Measurements from ENCODE around the gene THOC6.
A peak's percentile ranks its signal among the peaks of the same experiment; 100 is the strongest.

THOC6 gene

GRCh38 chr16:3023669-3024478, at the start of gene THOC6, which contains the start of gene HCFC1R1:
TSS of gene THOC6 (plus strand) at chr16:3024035. CDS start at chr16:3024327, 292 bp downstream.
TSS of gene HCFC1R1 (minus strand) at chr16:3023942. CDS start at chr16:3023941, 1 bp downstream.
- peak; percentile 88 to 91 for DNase-seq (ENCODE audit: extremely low read depth in 1 of 2, low read depth in 1 of 2)

GRCh38 chr16:2974319-2975056, 49.3 kb upstream of the THOC6 start:
- no peak for DNase-seq (ENCODE audit: extremely low read depth in 1 of 2, low read depth in 1 of 2)

GRCh38 chr16:2975161-2975795, 48.6 kb upstream of the THOC6 start:
- DNase-seq (ENCODE audit: extremely low read depth in 1 of 2, low read depth in 1 of 2) = no peak

DNA sequence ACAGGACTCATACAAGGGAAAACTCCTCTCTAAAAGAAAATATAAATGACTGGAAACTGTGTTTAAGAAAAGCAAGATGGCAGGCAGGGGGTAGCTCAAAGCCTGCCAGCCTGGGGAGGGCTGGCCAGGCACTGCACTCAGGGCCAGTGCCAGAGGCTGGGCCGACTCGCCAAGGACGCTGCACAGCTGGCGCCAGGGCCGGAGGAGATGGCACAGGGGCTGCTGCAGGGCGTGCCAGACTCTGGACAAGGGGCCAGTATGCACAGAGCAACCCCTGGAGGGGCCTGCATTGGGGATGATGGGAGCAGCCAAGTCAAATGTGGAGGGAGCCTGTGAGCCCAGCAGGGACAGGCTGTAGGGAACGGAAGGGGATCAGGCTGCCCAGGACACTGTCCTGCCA, 47.6 kb upstream of the THOC6 start:
- no peak for DNase-seq (ENCODE audit: extremely low read depth in 1 of 2, low read depth in 1 of 2)

- DNase-seq (ENCODE audit: extremely low read depth in 1 of 2, low read depth in 1 of 2) = no peak
Measured at GRCh38 chr16:2976673-2977072, 47.2 kb upstream of the THOC6 start.

DNA sequence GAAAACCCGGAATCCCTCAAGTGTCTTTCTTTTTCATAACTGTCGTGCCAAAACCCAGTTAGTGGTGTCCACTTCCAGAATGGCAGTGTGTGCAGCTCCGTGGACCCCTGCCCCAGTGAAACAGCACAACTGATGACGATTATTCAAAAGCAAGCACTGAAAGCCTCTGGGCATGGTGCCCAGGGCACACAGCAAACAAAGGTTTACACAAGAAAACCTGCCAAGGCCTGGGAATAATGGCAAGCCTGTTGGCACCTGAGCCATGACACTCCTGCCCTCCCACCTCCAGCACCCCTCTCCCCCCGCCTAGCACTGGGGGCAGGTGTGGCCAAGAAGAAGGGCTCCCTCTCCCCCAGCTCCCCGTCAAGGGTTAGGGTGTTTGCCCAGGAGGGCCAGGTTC, 46.4 kb upstream of the THOC6 start:
- DNase-seq (ENCODE audit: extremely low read depth in 1 of 2, low read depth in 1 of 2) = no peak

DNA sequence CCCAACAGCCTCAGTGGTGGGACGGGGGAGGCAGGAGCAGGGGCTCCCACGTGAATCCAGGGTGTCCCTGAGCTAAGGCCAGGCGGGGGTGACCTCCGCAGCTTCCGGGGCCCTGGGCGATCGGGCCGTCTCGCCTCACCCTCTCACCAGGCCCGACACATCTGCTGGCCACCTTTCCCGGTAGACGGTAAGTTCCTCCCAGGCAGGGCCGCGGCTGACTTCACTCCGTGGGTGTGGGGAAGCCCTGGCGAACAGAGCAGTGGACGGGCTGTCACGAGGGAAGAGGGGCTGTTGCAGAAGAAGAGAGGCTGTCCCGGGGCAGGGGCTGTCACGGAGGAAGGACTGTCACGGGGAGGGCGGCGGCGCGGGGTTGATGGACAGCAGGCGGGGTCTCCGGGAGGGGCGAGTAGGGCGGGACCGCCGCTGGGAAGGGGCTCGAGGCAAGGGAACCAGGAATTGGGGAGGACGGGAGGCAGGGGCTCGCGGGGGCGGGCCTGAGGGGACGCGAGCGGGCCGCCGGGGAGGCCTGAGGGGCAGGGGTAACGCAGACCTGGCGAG, 44.1 kb upstream of the THOC6 start:
- DNase-seq (ENCODE audit: extremely low read depth in 1 of 2, low read depth in 1 of 2) = no peak

- DNase-seq (ENCODE audit: extremely low read depth in 1 of 2, low read depth in 1 of 2) = peak; percentile 79 to 93
Measured at GRCh38 chr16:2980227-2981176, 43.3 kb upstream of the THOC6 start, which contains the start of gene PKMYT1. TSS of gene PKMYT1 (minus strand) at chr16:2980446. CDS start at chr16:2979657, 789 bp downstream.

DNA sequence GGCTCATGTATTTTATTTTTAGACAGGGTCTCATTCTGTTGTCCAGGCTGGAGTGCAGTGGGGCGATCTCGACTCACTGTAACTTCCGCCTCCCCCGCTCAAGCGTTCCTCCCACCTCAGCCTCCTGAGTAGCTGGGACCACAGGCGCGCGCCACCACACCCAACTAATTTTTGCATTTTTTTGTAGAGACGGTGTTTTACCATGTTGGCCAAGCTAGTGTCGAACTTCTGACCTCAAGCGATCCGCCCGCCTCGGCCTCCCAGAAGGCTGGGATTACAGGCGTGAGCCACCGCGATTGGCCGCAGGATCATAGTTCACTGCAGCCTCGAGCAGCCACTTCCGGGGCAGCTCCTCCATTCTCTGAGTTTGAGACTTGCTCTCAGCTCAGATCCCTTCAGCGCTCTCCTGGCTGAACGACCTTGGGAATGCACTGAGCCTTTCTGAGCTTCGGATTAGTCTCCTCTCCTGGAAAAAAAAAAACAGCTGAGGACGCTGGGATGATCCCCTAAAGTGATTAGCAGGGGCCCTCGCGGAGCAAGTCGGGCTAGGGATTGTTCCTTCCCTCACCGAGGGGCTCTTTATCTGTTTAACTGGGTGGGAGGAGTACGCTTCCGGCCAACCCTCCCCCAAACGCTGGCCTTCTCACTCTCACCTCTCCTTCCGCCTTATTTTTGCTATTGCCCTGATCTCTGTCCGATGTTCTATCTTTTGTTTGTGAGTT, 42.5 kb upstream of the THOC6 start:
- no peak for DNase-seq (ENCODE audit: extremely low read depth in 1 of 2, low read depth in 1 of 2)

GRCh38 chr16:2981899-2982250, 42.0 kb upstream of the THOC6 start:
- DNase-seq (ENCODE audit: extremely low read depth in 1 of 2, low read depth in 1 of 2) = no peak

DNA sequence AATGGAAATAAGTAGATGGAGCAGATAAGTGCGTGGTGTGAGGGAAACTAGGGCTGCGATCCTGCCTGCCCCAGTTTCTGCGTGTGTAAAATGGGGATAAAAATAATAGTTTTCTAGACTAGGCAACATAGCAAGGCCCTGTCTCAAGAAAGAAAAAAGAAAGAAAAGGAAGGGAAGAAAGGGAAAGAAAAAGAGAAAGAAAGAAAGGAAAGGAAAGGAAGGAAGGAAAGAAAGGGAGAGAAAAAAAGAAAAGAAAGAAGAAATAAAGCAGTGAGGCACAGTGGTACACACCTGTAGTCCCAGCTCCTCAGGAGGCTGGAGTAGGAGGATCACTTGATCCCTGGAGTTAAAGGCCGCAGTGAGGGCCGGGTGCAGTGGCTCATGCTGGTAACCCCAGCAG, 41.4 kb upstream of the THOC6 start:
- no peak for DNase-seq (ENCODE audit: extremely low read depth in 1 of 2, low read depth in 1 of 2)

DNA sequence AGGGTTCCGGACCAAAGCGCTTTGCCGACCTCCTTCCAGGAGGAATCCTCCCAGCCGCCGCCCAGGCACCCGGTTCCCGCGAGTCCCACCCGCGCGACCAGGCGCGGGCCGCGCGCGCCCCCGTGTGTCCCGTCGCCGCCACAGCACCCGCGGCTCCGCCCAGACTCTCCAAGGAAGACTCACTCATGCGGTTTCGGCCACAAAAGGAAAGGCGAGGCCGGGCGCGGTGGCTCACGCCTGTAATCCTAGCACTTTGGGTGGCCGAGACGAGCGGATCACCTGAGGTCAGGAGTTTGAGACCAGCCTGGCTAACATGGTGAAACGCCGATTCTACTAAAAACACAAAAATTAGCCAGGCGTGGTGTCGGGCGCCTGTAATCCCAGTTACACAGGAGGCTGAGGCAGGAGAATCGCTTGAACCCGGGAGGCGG, 40.1 kb upstream of the THOC6 start:
- peak in 1 of 2 donors; percentile 52 for DNase-seq (ENCODE audit: extremely low read depth in 1 of 2, low read depth in 1 of 2)

DNA sequence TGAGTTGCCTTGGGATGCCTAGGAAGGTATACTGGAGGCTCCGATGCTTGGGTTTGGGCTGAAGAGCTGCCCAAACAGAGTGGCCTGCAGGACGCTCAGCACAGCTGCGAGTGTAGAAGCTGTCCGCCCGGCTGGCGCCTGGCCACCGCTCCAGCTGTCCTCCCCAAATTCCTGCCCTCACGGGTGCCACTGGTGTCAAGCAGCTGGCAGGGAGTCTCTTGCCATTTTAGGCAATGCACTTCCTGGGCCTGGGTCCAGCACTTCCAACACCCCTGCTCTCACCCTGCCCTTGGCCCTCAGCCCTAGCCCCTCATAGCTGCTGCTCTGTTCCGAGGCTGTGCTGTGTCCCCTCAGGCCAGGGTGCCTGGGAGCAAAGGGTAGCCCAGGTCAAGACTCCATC, 38.4 kb upstream of the THOC6 start:
- DNase-seq (ENCODE audit: extremely low read depth in 1 of 2, low read depth in 1 of 2) = no peak

GRCh38 chr16:2985893-2986355, 37.9 kb upstream of the THOC6 start:
- DNase-seq (ENCODE audit: extremely low read depth in 1 of 2, low read depth in 1 of 2) = no peak

GRCh38 chr16:2986623-2987188, 37.1 kb upstream of the THOC6 start:
- no peak for DNase-seq (ENCODE audit: extremely low read depth in 1 of 2, low read depth in 1 of 2)

DNA sequence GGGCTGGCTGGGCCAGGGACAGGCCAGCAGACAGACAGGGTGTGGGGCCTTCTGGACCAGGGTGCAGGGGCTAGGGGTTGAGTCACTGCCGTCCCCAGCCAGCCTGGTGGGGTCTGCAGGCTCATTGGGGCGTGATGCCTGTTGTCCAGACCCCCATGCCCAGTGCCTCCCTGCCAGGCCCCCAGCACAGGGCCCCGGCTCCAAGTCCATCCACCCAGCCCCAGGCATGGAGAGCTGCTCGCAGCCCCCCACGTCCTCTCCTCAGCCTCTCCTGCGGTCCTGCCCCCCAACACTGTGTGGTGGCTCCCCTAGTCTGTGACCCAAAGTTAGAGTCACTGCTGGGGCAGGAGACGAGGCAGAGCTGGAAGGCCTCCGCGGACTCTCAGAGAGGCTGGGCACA, 36.5 kb upstream of the THOC6 start:
- DNase-seq (ENCODE audit: extremely low read depth in 1 of 2, low read depth in 1 of 2) = no peak

GRCh38 chr16:2987833-2988232, 36.0 kb upstream of the THOC6 start:
- DNase-seq (ENCODE audit: extremely low read depth in 1 of 2, low read depth in 1 of 2) = no peak

DNA sequence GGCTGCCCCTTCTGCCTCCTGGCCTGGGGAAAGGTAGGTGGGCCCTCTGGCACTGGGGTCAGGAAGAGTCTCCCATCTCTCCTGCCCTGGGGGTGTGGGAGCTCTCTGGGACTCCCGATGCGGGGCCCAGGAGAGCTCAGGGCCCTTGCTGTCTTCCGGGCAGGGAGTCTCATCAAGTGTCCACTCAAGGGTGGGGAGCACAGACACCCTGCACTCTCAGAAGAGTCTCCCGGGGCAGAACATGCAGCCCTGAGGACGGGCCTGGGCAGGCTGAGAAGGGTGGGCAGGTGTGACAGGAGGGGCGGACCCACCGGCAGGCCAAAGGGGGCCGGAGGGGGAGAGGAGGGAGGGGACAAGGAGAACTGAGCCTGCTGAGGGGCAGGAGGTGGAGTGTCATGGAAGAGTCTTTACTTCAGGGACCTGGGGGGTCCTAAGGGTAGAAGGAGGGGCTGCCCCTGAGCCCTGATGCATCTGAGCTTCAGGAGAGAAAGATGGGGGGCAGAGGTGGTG, 35.2 kb upstream of the THOC6 start:
- DNase-seq (ENCODE audit: extremely low read depth in 1 of 2, low read depth in 1 of 2) = no peak

DNA sequence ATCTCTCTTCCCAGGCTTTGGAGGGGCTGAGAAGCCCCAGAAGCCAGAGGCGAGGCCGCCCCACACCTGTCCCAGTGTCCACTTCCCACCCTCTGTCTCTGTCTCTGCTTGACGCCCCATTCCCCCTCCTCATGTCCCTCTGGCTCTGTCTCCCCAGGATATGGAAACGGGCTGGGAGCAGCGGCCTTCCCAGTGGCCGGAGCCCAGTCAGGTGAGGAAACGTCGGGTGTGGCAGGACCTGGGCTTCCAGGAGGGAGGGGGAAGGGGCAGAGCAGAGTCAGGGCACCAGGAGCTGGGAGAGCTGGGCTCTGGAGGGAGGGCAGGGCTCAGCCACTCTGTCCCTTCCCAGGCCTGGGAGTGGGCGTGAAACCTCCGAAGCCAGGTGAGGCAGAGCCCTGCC, 32.9 kb upstream of the THOC6 start:
- DNase-seq (ENCODE audit: extremely low read depth in 1 of 2, low read depth in 1 of 2) = no peak

Measured in activated CD8-positive, alpha-beta memory T cell treated with anti-CD3 and anti-CD28 coated beads for 1 hour (primary cell).